Coronary artery (tissue), 2 donors: ENCODE measurements around the gene FLII.

ENCODE experiments used
- DNase-seq: peaks from one replicate; pipeline ENCODE4 v3.0.0-alpha.2; 2017; ENCODE audit warnings: low spot score
- H3K27ac ChIP-seq, 2 donors: fragments of 200-600 bp; sonication (generic); one replicate each; pipeline ENCODE4 v1.5.1; 2016 to 2019
- H3K4me3 ChIP-seq: fragments of 200-600 bp; sonication (generic); 2 replicates; pipeline ENCODE4 v1.5.1; 2016; ENCODE audit warnings: mild to moderate bottlenecking, moderate library complexity
- CTCF ChIP-seq: fragments of 200-600 bp; sonication (generic); IDR thresholded peaks from one replicate; pipeline ENCODE4 v1.5.1; 2019; ENCODE audit warnings: antibody characterized with exemption

FLII gene

GRCh38 chr17:18254888-18255649 is 3.5 kb downstream of the FLII start:
- Histone ChIP-seq H3K4me3 (no peak overlapping the region), H3K27ac (no peak overlapping the region)
- no peak for DNase-seq
- TF ChIP-seq CTCF: no peak

GRCh38 chr17:18253947-18254821 is 4.4 kb downstream of the FLII start:
- TF ChIP-seq CTCF: no peak
- Histone ChIP-seq H3K27ac (no peak overlapping the region), H3K4me3 (no peak overlapping the region)
- DNase-seq: no peak

GRCh38 chr17:18253187-18253884 is 5.2 kb downstream of the FLII start:
- no peak for TF ChIP-seq CTCF
- no peak for DNase-seq
- H3K27ac ChIP-seq: no peak overlapping the region
- no peak overlapping the region for H3K4me3 ChIP-seq

GRCh38 chr17:18252160-18252559 is 6.4 kb downstream of the FLII start:
- DNase-seq: no peak
- Histone ChIP-seq H3K27ac (no peak overlapping the region), H3K4me3 (no peak overlapping the region)
- no peak for TF ChIP-seq CTCF

- no peak for DNase-seq
- no peak overlapping the region for H3K27ac ChIP-seq
- no peak overlapping the region for H3K4me3 ChIP-seq
- TF ChIP-seq CTCF: no peak
Measured at GRCh38 chr17:18251204-18251603, 7.3 kb downstream of the FLII start.

GRCh38 chr17:18250708-18251107 is 7.8 kb downstream of the FLII start:
- DNase-seq: no peak
- no peak for TF ChIP-seq CTCF
- Histone ChIP-seq H3K27ac (no peak overlapping the region), H3K4me3 (no peak overlapping the region)
